LoVo (cell line): Measurements from ENCODE around the gene SLIT1.

ENCODE experiments used
- DNase-seq: peaks from one replicate; pipeline ENCODE4 v3.0.0-alpha.2; 2016; ENCODE audit warnings: low spot score

The SLIT1 gene

GRCh38 chr10:97020452-97021400, 165.0 kb downstream of the SLIT1 start:
- no peak for DNase-seq

- DNase-seq, result no peak
These were observed 166.4 kb downstream of the SLIT1 start for GRCh38 chr10:97019213-97019844.

- no peak for DNase-seq
These were observed 167.2 kb downstream of the SLIT1 start for GRCh38 chr10:97018251-97019212.

- no peak for DNase-seq
These were observed 168.3 kb downstream of the SLIT1 start for GRCh38 chr10:97017474-97017903.

GRCh38 chr10:97016728-97017473, 168.9 kb downstream of the SLIT1 start:
- DNase-seq, result no peak

- no peak for DNase-seq
These were observed 170.5 kb downstream of the SLIT1 start for GRCh38 chr10:97015240-97015639.

- DNase-seq, result no peak
These were observed 171.8 kb downstream of the SLIT1 start for GRCh38 chr10:97013983-97014382.

- no peak for DNase-seq
These were observed 172.2 kb downstream of the SLIT1 start for GRCh38 chr10:97013568-97013967.

GRCh38 chr10:97012470-97012869, 173.3 kb downstream of the SLIT1 start:
- no peak for DNase-seq

GRCh38 chr10:97011397-97011796, 174.4 kb downstream of the SLIT1 start:
- DNase-seq, result no peak

GRCh38 chr10:97010695-97011206, 175.0 kb downstream of the SLIT1 start:
- no peak for DNase-seq

GRCh38 chr10:97007417-97007816, 178.3 kb downstream of the SLIT1 start:
- no peak for DNase-seq

GRCh38 chr10:97006364-97006763, 179.4 kb downstream of the SLIT1 start:
- no peak for DNase-seq

GRCh38 chr10:97005349-97005748, 180.4 kb downstream of the SLIT1 start:
- DNase-seq, result no peak

GRCh38 chr10:97004591-97004990, 181.2 kb downstream of the SLIT1 start:
- no peak for DNase-seq

GRCh38 chr10:97003804-97004201, 182.0 kb downstream of the SLIT1 start:
- no peak for DNase-seq

- no peak for DNase-seq
These were observed 182.5 kb downstream of the SLIT1 start for GRCh38 chr10:97003151-97003803.

GRCh38 chr10:97002670-97003069, 183.1 kb downstream of the SLIT1 start:
- DNase-seq, result no peak

- no peak for DNase-seq
These were observed 184.4 kb downstream of the SLIT1 start for GRCh38 chr10:97001183-97001991.
